Right lobe of liver (tissue), 4 donors: ENCODE results near the gene CANX.

Experiments
- CTCF ChIP-seq, 4 donors: fragments of 200-600 bp in 3 of 4; fragments of 450-650 bp in 1 of 4; IDR thresholded peaks; one replicate each; pipeline versions ENCODE4 v1.5.1 to v1.8.0; 2016 to 2022; ENCODE audit warnings: antibody characterized with exemption in 4 of 4, mild to moderate bottlenecking in 2 of 4
- POLR2A ChIP-seq: fragments of 450-650 bp; IDR thresholded peaks from one replicate; pipeline ENCODE4 v1.6.1; 2017; ENCODE audit warnings: antibody characterized with exemption, mild to moderate bottlenecking
- donor health status: DM: no; HTN: no; CAD: no.
- donor health status: DM: no; HTN: no; CAD: no.
- donor health status: DM: no; HTN: yes; CAD: no.

GRCh38 chr5:179762781-179763176, 64.0 kb downstream of the CANX start:
- TF ChIP-seq CTCF (IDR thresholded peaks at IDR 0.05) (no peak), POLR2A (no peak)
